Thymus (tissue), 11 donors: ENCODE data around the gene NCSTN. TPM values are rescaled to one million over a fixed set of nuclear protein-coding genes. Genes with fewer than 3 reads are reported as not detected.

Experiments
- DNase-seq, 9 donors: peaks; one replicate each; pipeline ENCODE4 v3.0.0-alpha.2; 2013; ENCODE audit warnings: low spot score in 9 of 9, low read depth in 6 of 9, missing footprints in 1 of 9
- H3K27ac ChIP-seq, 2 donors: one replicate each; pipeline ENCODE4 v1.5.1; 2013; ENCODE audit warnings: control low read depth in 1 of 2, low read depth in 1 of 2, low read length in 1 of 2, mild to moderate bottlenecking in 1 of 2, moderate library complexity in 1 of 2
- H3K27me3 ChIP-seq, 2 donors: one replicate each; pipeline ENCODE4 v1.5.1; 2013; ENCODE audit warnings: low read length in 1 of 2; ENCODE audit not compliant: control insufficient read depth in 2 of 2, insufficient read depth in 1 of 2
- H3K36me3 ChIP-seq, 2 donors: one replicate each; pipeline ENCODE4 v1.5.1; 2013; ENCODE audit warnings: low read length in 1 of 2, mild to moderate bottlenecking in 1 of 2, moderate library complexity in 1 of 2; ENCODE audit not compliant: control insufficient read depth in 2 of 2, insufficient read depth in 2 of 2
- H3K4me1 ChIP-seq, 2 donors: one replicate each; pipeline ENCODE4 v1.5.1; 2013; ENCODE audit warnings: low read length in 2 of 2; ENCODE audit not compliant: control insufficient read depth in 2 of 2, insufficient read depth in 2 of 2
- H3K4me3 ChIP-seq, 2 donors: one replicate each; pipeline ENCODE4 v1.5.1; 2013; ENCODE audit warnings: low read length in 2 of 2, control low read depth in 1 of 2, mild to moderate bottlenecking in 1 of 2
- H3K9me3 ChIP-seq, 2 donors: one replicate each; pipeline ENCODE4 v1.5.1; 2013; ENCODE audit warnings: low read length in 1 of 2, mild to moderate bottlenecking in 1 of 2; ENCODE audit not compliant: control insufficient read depth in 2 of 2, insufficient read depth in 1 of 2
- WGBS: extraction: QIAGEN DNeasy Blood & Tissue Kit; methylation state at CpG from one replicate; pipeline ENCODE4 v1.1.7; 2013; 5-methylcytosine and 5-hydroxymethylcytosine counted together
- polyA plus RNA-seq: library from polyadenylated mRNA; stranded (reverse); fragments of 200-250 nt; gene quantifications from one replicate; pipeline ENCODE4 v1.2.3, GENCODE V29; 2013
- total RNA-seq: library from RNA; stranded (reverse); fragments of 120-200 nt; gene quantifications from one replicate; pipeline ENCODE4 v1.2.4, GENCODE V29; 2013
- donor health status: healthy.

Gene NCSTN
- total and polyA plus RNA-seq, 2 donors, result 22.2 to 40.0 TPM

- Histone ChIP-seq H3K27me3 (no peaks in the 10 kb centered on the region), H3K36me3 (no peaks in the 10 kb centered on the region), H3K27ac (no peak overlapping the region), H3K4me3 (no peak overlapping the region), H3K4me1 (peaks cover 0 to 4% of the 10 kb centered on the region in 2 donors), H3K9me3 (no peaks in the 10 kb centered on the region)
- DNase-seq, result no peak
- 98% methylated on average over 8 of the region's 8 CpGs for WGBS
Observed at GRCh38 chr1:160394673-160395072, 51.5 kb downstream of the NCSTN start.

- Histone ChIP-seq H3K27ac (no peak overlapping the region), H3K27me3 (no peaks in the 10 kb centered on the region), H3K9me3 (no peaks in the 10 kb centered on the region), H3K4me1 (peaks cover 7 to 28% of the 10 kb centered on the region in 2 donors), H3K4me3 (no peak overlapping the region), H3K36me3 (no peaks in the 10 kb centered on the region)
- 90% methylated on average over 1 of the region's 1 CpG for WGBS
- DNase-seq, result no peak
Observed at GRCh38 chr1:160397651-160398050, 54.5 kb downstream of the NCSTN start.

- no peaks in the 10 kb centered on the region for H3K9me3 ChIP-seq
- no peak for DNase-seq
- H3K36me3 ChIP-seq, result no peaks in the 10 kb centered on the region
- H3K4me1 ChIP-seq, result peaks cover 7 to 35% of the 10 kb centered on the region in 2 donors
- H3K27ac ChIP-seq, result no peak overlapping the region
- WGBS, result 87% methylated on average over 4 of the region's 4 CpGs
- no peak overlapping the region for H3K4me3 ChIP-seq
- H3K27me3 ChIP-seq, result no peaks in the 10 kb centered on the region
Observed at GRCh38 chr1:160398823-160399222, 55.6 kb downstream of the NCSTN start.

- no peaks in the 10 kb centered on the region for H3K27me3 ChIP-seq
- H3K27ac ChIP-seq, result peak overlapping the region; percentile 63 to 78
- WGBS, result 71% methylated on average over 17 of the region's 17 CpGs
- H3K9me3 ChIP-seq, result no peaks in the 10 kb centered on the region
- H3K4me1 ChIP-seq, result peaks cover 7 to 35% of the 10 kb centered on the region in 2 donors
- no peaks in the 10 kb centered on the region for H3K36me3 ChIP-seq
- no peak for DNase-seq
- H3K4me3 ChIP-seq, result peak overlapping the region; percentile 69 to 76
Observed at GRCh38 chr1:160399544-160400222, 56.5 kb downstream of the NCSTN start.

- 1% methylated on average over 33 of the region's 34 CpGs for WGBS
- peak in 7 of 9 donors; percentile 59 to 84 (median 65) for DNase-seq
- Histone ChIP-seq H3K27ac (peak within 1 kb of the TSS; percentile 69 to 78), H3K27me3 (no peaks in the 10 kb centered on the region), H3K4me1 (peaks cover 7 to 35% of the 10 kb centered on the region in 2 donors), H3K36me3 (no peaks in the 10 kb centered on the region), H3K4me3 (peak within 1 kb of the TSS; percentile 69 to 76), H3K9me3 (no peaks in the 10 kb centered on the region)
Observed at GRCh38 chr1:160400223-160400645, 57.1 kb downstream of the NCSTN start, which contains the start of gene VANGL2. Gene VANGL2, plus strand, starts transcription at chr1:160400564. Its CDS starts 15,274 bp downstream, at chr1:160415838.

GRCh38 chr1:160400646-160401486, 57.7 kb downstream of the NCSTN start:
- Histone ChIP-seq H3K27me3 (no peaks in the 10 kb centered on the region), H3K4me1 (peaks cover 7 to 35% of the 10 kb centered on the region in 2 donors), H3K9me3 (no peaks in the 10 kb centered on the region), H3K36me3 (no peaks in the 10 kb centered on the region), H3K4me3 (peak overlapping the region; percentile 69 to 76), H3K27ac (peak overlapping the region; percentile 69 to 78)
- WGBS, result 9% methylated on average over 55 of the region's 55 CpGs
- DNase-seq, result peak in 5 of 9 donors; percentile 38 to 69 (median 44)

- WGBS, result 83% methylated on average over 7 of the region's 7 CpGs
- peaks cover 7 to 35% of the 10 kb centered on the region in 2 donors for H3K4me1 ChIP-seq
- DNase-seq, result no peak
- no peaks in the 10 kb centered on the region for H3K9me3 ChIP-seq
- no peaks in the 10 kb centered on the region for H3K27me3 ChIP-seq
- H3K4me3 ChIP-seq, result peak overlapping the region; percentile 69 to 76
- no peaks in the 10 kb centered on the region for H3K36me3 ChIP-seq
- H3K27ac ChIP-seq, result peak overlapping the region; percentile 37 to 69
Observed at GRCh38 chr1:160401487-160401805, 58.3 kb downstream of the NCSTN start.

GRCh38 chr1:160402001-160402795, 59.0 kb downstream of the NCSTN start:
- WGBS, result 92% methylated on average over 9 of the region's 9 CpGs
- Histone ChIP-seq H3K36me3 (no peaks in the 10 kb centered on the region), H3K4me1 (peaks cover 7 to 36% of the 10 kb centered on the region in 2 donors), H3K27me3 (no peaks in the 10 kb centered on the region), H3K9me3 (no peaks in the 10 kb centered on the region), H3K4me3 (peak overlapping the region in 1 of 2 donors; percentile 69), H3K27ac (no peak overlapping the region)
- DNase-seq, result no peak
